ENCODE measurements around the gene DPY19L3.
"Not testable (repeated sequence)": the region's sequence is repeated elsewhere in the genome, so short reads cannot be mapped to it uniquely, and the experiment has no call there.

The DPY19L3 gene

GRCh38 chr19:32483574-32483973 lies 78.0 kb downstream of the DPY19L3 start:
- no peak for DNase-seq (ENCODE audit: low spot score in 2 of 2)
- H3K9me3 Mint-ChIP-seq = no peaks in the 10 kb centered on the region

GRCh38 chr19:32489971-32490370 lies 84.4 kb downstream of the DPY19L3 start:
- DNase-seq (ENCODE audit: low spot score in 2 of 2) (no peak), ATAC-seq (no peak)
- no peak overlapping the region for H3K27ac Mint-ChIP-seq
- H3K9me3 Mint-ChIP-seq = peaks cover 4% of the 10 kb centered on the region
- no peak overlapping the region for H3K4me3 Mint-ChIP-seq
- no peaks in the 10 kb centered on the region for H3K36me3 Mint-ChIP-seq
- no peaks in the 10 kb centered on the region for H3K4me1 Mint-ChIP-seq

More at GRCh38 chr19:32483574-32483973, 78.0 kb downstream of the DPY19L3 start:
- no peaks in the 10 kb centered on the region for H3K4me1 Mint-ChIP-seq
- H3K36me3 Mint-ChIP-seq = peaks cover 22% of the 10 kb centered on the region
- H3K27ac Mint-ChIP-seq = no peak overlapping the region
- no peak overlapping the region for H3K4me3 Mint-ChIP-seq
- no peak for ATAC-seq

- ATAC-seq = no peak
- Mint-ChIP-seq H3K4me3 (no peak overlapping the region), H3K27ac (no peak overlapping the region), H3K9me3 (no peaks in the 10 kb centered on the region), H3K4me1 (peaks cover 18% of the 10 kb centered on the region), H3K36me3 (no peaks in the 10 kb centered on the region)
- DNase-seq (ENCODE audit: low spot score in 2 of 2) = no peak
These were observed 91.8 kb downstream of the DPY19L3 start for GRCh38 chr19:32497391-32497790.

- ATAC-seq = peak; percentile 96
- no peaks in the 10 kb centered on the region for H3K36me3 Mint-ChIP-seq
- H3K4me3 Mint-ChIP-seq = peak overlapping the region; percentile 18
- peaks cover 18% of the 10 kb centered on the region for H3K4me1 Mint-ChIP-seq
- no peak for DNase-seq (ENCODE audit: low spot score in 2 of 2)
- no peaks in the 10 kb centered on the region for H3K9me3 Mint-ChIP-seq
- peak overlapping the region; percentile 43 for H3K27ac Mint-ChIP-seq
These were observed 93.2 kb downstream of the DPY19L3 start for GRCh38 chr19:32498648-32499200.

GRCh38 chr19:32512498-32512897 lies 106.9 kb downstream of the DPY19L3 start:
- H3K4me1 Mint-ChIP-seq; H3K27ac Mint-ChIP-seq; DNase-seq (ENCODE audit: low spot score in 2 of 2); ATAC-seq; H3K4me3 Mint-ChIP-seq; H3K36me3 Mint-ChIP-seq; H3K9me3 Mint-ChIP-seq: not testable (repeated sequence)

- Mint-ChIP-seq H3K4me1 (peaks cover 18% of the 10 kb centered on the region), H3K4me3 (no peak overlapping the region), H3K9me3 (peaks cover 5% of the 10 kb centered on the region), H3K27ac (peak overlapping the region; percentile 63), H3K36me3 (no peaks in the 10 kb centered on the region)
- ATAC-seq = no peak
- DNase-seq (ENCODE audit: low spot score in 2 of 2) = no peak
These were observed 113.5 kb downstream of the DPY19L3 start for GRCh38 chr19:32519023-32519422.

- DNase-seq (ENCODE audit: low spot score in 2 of 2) (no peak), ATAC-seq (no peak)
- peaks cover 18% of the 10 kb centered on the region for H3K4me1 Mint-ChIP-seq
These were observed 117.4 kb downstream of the DPY19L3 start for GRCh38 chr19:32522967-32523366.

GRCh38 chr19:32526895-32527294 lies 121.3 kb downstream of the DPY19L3 start:
- H3K9me3 Mint-ChIP-seq = peaks cover 2% of the 10 kb centered on the region
- no peak for ATAC-seq
- DNase-seq (ENCODE audit: low spot score in 2 of 2) = no peak
- H3K27ac Mint-ChIP-seq = no peak overlapping the region
- H3K36me3 Mint-ChIP-seq = no peaks in the 10 kb centered on the region
- no peak overlapping the region for H3K4me3 Mint-ChIP-seq
- H3K4me1 Mint-ChIP-seq = no peaks in the 10 kb centered on the region

More at GRCh38 chr19:32522967-32523366, 117.4 kb downstream of the DPY19L3 start:
- no peak overlapping the region for H3K4me3 Mint-ChIP-seq
- no peak overlapping the region for H3K27ac Mint-ChIP-seq
- peaks cover 2% of the 10 kb centered on the region for H3K9me3 Mint-ChIP-seq
- H3K36me3 Mint-ChIP-seq = no peaks in the 10 kb centered on the region

GRCh38 chr19:32530773-32531172 lies 125.2 kb downstream of the DPY19L3 start:
- no peak for ATAC-seq
- DNase-seq (ENCODE audit: low spot score in 2 of 2) = no peak
- Mint-ChIP-seq H3K36me3 (no peaks in the 10 kb centered on the region), H3K4me3 (no peak overlapping the region), H3K9me3 (peaks cover 7% of the 10 kb centered on the region), H3K4me1 (no peaks in the 10 kb centered on the region), H3K27ac (no peak overlapping the region)

- Mint-ChIP-seq H3K4me1 (no peaks in the 10 kb centered on the region), H3K9me3 (peaks cover 7% of the 10 kb centered on the region), H3K27ac (no peak overlapping the region)
These were observed 126.7 kb downstream of the DPY19L3 start for GRCh38 chr19:32532233-32532632.

More at GRCh38 chr19:32532233-32532632, 126.7 kb downstream of the DPY19L3 start:
- DNase-seq (ENCODE audit: low spot score in 2 of 2) = no peak
- ATAC-seq = no peak
- Mint-ChIP-seq H3K36me3 (no peaks in the 10 kb centered on the region), H3K4me3 (no peak overlapping the region)
